ENCODE measurements around the gene PCDH10. TPM values are rescaled to one million over a fixed set of nuclear protein-coding genes. Genes with fewer than 3 reads are reported as not detected.
"Not testable (repeated sequence)": the region's sequence is repeated elsewhere in the genome, so short reads cannot be mapped to it uniquely, and the experiment has no call there.

Gene PCDH10
- total RNA-seq, 1 donor = 5.1 TPM

DNA sequence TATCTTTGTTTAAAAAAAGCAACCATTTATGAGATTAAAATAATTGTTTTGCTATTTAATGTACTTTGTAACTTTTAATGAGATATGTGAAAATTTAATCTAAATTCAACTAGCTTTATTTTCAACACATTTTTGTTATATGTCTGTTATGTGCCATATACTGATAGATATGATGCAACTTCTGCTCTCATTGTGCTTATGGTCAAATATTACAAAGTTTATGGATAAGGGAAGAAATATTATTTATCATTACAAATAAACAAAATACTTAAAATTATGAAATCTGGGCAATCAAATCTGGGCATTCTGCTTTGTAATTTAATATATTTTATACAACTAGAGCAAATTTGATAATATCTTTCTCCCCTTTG, 40.0 kb downstream of the PCDH10 start:
- no peaks in the 10 kb centered on the region for H3K27me3 ChIP-seq (ENCODE audit: insufficient read depth, low read length)
- H3K4me2 ChIP-seq (ENCODE audit: insufficient read depth, low read length) = no peak overlapping the region
- TF ChIP-seq, protein P1, sequence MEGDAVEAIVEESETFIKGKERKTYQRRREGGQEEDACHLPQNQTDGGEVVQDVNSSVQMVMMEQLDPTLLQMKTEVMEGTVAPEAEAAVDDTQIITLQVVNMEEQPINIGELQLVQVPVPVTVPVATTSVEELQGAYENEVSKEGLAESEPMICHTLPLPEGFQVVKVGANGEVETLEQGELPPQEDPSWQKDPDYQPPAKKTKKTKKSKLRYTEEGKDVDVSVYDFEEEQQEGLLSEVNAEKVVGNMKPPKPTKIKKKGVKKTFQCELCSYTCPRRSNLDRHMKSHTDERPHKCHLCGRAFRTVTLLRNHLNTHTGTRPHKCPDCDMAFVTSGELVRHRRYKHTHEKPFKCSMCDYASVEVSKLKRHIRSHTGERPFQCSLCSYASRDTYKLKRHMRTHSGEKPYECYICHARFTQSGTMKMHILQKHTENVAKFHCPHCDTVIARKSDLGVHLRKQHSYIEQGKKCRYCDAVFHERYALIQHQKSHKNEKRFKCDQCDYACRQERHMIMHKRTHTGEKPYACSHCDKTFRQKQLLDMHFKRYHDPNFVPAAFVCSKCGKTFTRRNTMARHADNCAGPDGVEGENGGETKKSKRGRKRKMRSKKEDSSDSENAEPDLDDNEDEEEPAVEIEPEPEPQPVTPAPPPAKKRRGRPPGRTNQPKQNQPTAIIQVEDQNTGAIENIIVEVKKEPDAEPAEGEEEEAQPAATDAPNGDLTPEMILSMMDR (IDR thresholded peaks at IDR 0.05; ENCODE audit: extremely low read depth, low read depth, low read length) = no peak
- no peaks in the 10 kb centered on the region for H4K20me1 ChIP-seq (ENCODE audit: insufficient read depth, low read length)
- no peaks in the 10 kb centered on the region for H3K79me2 ChIP-seq (ENCODE audit: insufficient read depth, low read length)
- H3K27ac ChIP-seq (ENCODE audit: low read depth, low read length) = no peak overlapping the region
- no peak for DNase-seq (ENCODE audit: insufficient read length, low spot score, missing footprints)
- H3K36me3 ChIP-seq (ENCODE audit: insufficient read depth, low read length) = no peaks in the 10 kb centered on the region
- peaks cover 9% of the 10 kb centered on the region for H3K4me1 ChIP-seq (ENCODE audit: insufficient read depth, low read length)
- no peak overlapping the region for H3K4me3 ChIP-seq (ENCODE audit: insufficient read depth, low read length)
- no peak overlapping the region for H2AFZ ChIP-seq (ENCODE audit: low read length)
- H3K9me3 ChIP-seq (ENCODE audit: low read depth, low read length) = no peaks in the 10 kb centered on the region

DNA sequence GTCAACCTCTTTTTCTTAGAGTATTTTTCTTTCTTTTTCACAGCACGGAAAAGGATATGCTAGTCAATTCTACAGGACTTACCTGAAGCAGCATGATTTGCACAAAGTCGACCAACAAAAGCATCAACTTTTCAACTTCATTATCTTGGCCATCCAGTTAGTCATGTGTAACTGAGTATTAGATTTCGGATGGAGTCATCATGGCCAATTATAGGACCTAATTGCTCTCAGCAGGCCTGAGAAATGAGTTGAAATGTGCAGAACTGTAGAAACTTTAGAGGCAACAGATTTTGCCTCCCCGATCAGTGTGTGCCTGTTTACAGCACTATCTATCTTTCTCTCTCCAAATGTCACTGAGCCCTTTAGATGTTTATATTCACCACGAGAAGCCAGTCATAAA, 41.0 kb downstream of the PCDH10 start:
- no peak overlapping the region for H3K4me2 ChIP-seq (ENCODE audit: insufficient read depth, low read length)
- no peaks in the 10 kb centered on the region for H4K20me1 ChIP-seq (ENCODE audit: insufficient read depth, low read length)
- no peak overlapping the region for H3K27ac ChIP-seq (ENCODE audit: low read depth, low read length)
- TF ChIP-seq, protein P1 (IDR thresholded peaks at IDR 0.05; ENCODE audit: extremely low read depth, low read depth, low read length) = no peak
- no peak overlapping the region for H3K4me3 ChIP-seq (ENCODE audit: insufficient read depth, low read length)
- H2AFZ ChIP-seq (ENCODE audit: low read length) = peak overlapping the region; percentile 36
- no peaks in the 10 kb centered on the region for H3K36me3 ChIP-seq (ENCODE audit: insufficient read depth, low read length)
- no peaks in the 10 kb centered on the region for H3K27me3 ChIP-seq (ENCODE audit: insufficient read depth, low read length)
- DNase-seq (ENCODE audit: insufficient read length, low spot score, missing footprints) = no peak
- H3K79me2 ChIP-seq (ENCODE audit: insufficient read depth, low read length) = no peaks in the 10 kb centered on the region
- H3K9me3 ChIP-seq (ENCODE audit: low read depth, low read length) = no peaks in the 10 kb centered on the region
- H3K4me1 ChIP-seq (ENCODE audit: insufficient read depth, low read length) = peaks cover 9% of the 10 kb centered on the region

DNA sequence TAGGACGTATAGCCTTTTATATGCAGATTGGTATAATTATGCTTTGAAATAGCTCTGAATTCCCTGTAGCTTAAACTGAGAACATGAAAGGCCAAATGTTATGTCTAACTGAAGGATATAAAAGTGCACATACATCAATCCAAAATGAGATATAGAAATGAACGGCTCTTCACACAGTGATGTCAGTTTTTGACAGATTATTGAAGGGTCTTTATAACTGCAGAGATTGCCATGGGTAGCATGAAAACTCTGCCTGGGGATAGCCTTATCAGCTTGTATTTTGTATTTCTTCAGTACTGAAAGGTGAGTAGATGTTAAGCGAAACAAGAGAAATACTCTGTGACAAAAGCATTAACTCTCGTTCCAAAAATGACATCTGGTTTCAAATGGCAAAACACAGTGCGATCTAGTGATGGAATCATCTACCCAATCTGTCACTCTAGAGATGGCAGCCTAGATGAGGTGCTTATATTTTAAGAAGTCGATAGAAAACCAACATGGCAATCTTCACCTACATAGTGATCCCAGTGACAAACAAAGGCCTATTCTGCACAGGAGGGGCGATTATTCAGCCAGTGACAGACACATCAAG, 59.7 kb downstream of the PCDH10 start:
- TF ChIP-seq, protein P1 (IDR thresholded peaks at IDR 0.05; ENCODE audit: extremely low read depth, low read depth, low read length) = no peak
- no peak overlapping the region for H3K4me2 ChIP-seq (ENCODE audit: insufficient read depth, low read length)

GRCh38 chr4:133233922-133234321, 84.8 kb downstream of the PCDH10 start:
- Histone ChIP-seq H4K20me1 (ENCODE audit: insufficient read depth, low read length) (no peaks in the 10 kb centered on the region), H3K9me3 (ENCODE audit: low read depth, low read length) (no peaks in the 10 kb centered on the region), H3K36me3 (ENCODE audit: insufficient read depth, low read length) (no peaks in the 10 kb centered on the region), H3K4me1 (ENCODE audit: insufficient read depth, low read length) (no peaks in the 10 kb centered on the region), H3K27ac (ENCODE audit: low read depth, low read length) (no peak overlapping the region), H2AFZ (ENCODE audit: low read length) (no peak overlapping the region), H3K27me3 (ENCODE audit: insufficient read depth, low read length) (no peaks in the 10 kb centered on the region), H3K79me2 (ENCODE audit: insufficient read depth, low read length) (no peaks in the 10 kb centered on the region), H3K4me3 (ENCODE audit: insufficient read depth, low read length) (no peak overlapping the region), H3K4me2 (ENCODE audit: insufficient read depth, low read length) (no peak overlapping the region)
- DNase-seq (ENCODE audit: insufficient read length, low spot score, missing footprints) = no peak
- TF ChIP-seq, protein P1 (IDR thresholded peaks at IDR 0.05; ENCODE audit: extremely low read depth, low read depth, low read length) = no peak

More for the DNA sequence above, 59.7 kb downstream of the PCDH10 start:
- Histone ChIP-seq H3K4me1 (ENCODE audit: insufficient read depth, low read length) (no peaks in the 10 kb centered on the region), H3K36me3 (ENCODE audit: insufficient read depth, low read length) (no peaks in the 10 kb centered on the region), H3K4me3 (ENCODE audit: insufficient read depth, low read length) (no peak overlapping the region), H3K27ac (ENCODE audit: low read depth, low read length) (no peak overlapping the region), H2AFZ (ENCODE audit: low read length) (no peak overlapping the region), H3K79me2 (ENCODE audit: insufficient read depth, low read length) (no peaks in the 10 kb centered on the region), H3K27me3 (ENCODE audit: insufficient read depth, low read length) (no peaks in the 10 kb centered on the region), H3K9me3 (ENCODE audit: low read depth, low read length) (no peaks in the 10 kb centered on the region), H4K20me1 (ENCODE audit: insufficient read depth, low read length) (no peaks in the 10 kb centered on the region)
- no peak for DNase-seq (ENCODE audit: insufficient read length, low spot score, missing footprints)

- not testable (repeated sequence) for H3K79me2 ChIP-seq (ENCODE audit: insufficient read depth, low read length)
These were observed 91.4 kb downstream of the PCDH10 start for GRCh38 chr4:133240451-133240850.

More at GRCh38 chr4:133240451-133240850, 91.4 kb downstream of the PCDH10 start:
- not testable (repeated sequence) for H3K27me3 ChIP-seq (ENCODE audit: insufficient read depth, low read length); H3K4me2 ChIP-seq (ENCODE audit: insufficient read depth, low read length); H3K4me3 ChIP-seq (ENCODE audit: insufficient read depth, low read length); H3K9me3 ChIP-seq (ENCODE audit: low read depth, low read length); H4K20me1 ChIP-seq (ENCODE audit: insufficient read depth, low read length); H3K27ac ChIP-seq (ENCODE audit: low read depth, low read length); DNase-seq (ENCODE audit: insufficient read length, low spot score, missing footprints); H2AFZ ChIP-seq (ENCODE audit: low read length); H3K4me1 ChIP-seq (ENCODE audit: insufficient read depth, low read length); H3K36me3 ChIP-seq (ENCODE audit: insufficient read depth, low read length)
